Measurements from ENCODE around the gene SLC2A4RG.
"Not testable (repeated sequence)": the region's sequence is repeated elsewhere in the genome, so short reads cannot be mapped to it uniquely, and the experiment has no call there.

The SLC2A4RG gene

DNA sequence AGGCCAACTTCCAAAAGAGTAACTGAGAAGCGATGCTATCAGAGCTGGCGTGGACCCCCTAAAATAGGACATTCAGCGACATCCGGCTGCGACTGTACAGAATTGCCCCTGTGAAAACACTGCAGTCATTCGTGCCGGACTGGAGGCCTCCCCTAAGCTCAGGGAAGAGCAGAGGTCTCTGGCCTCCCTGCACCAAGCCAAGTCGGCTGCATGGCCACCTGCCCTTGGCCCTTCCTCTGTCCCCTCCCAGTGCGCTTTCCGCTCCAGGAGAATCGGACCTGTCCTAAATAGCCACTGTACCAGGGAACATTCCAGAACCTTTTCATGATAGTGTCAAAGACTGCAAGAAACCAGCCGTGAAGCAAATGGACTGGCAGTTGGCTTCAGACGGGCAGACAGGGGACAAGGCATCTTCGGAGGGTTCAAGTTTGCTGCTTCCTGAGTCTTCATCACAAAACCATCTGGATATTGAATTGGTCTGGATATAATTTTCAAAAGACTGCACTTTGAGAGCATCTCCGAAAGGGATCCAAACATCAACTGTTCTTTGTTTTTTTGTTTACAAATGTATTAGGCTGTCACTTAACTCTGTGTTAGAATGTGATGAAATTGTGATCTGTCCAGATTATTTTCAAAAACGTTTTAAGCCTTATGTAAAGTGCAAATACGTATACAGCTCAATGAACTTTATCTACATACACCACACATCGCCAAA, 16.5 kb downstream of the SLC2A4RG start:
- DNase-seq: no peak

DNA sequence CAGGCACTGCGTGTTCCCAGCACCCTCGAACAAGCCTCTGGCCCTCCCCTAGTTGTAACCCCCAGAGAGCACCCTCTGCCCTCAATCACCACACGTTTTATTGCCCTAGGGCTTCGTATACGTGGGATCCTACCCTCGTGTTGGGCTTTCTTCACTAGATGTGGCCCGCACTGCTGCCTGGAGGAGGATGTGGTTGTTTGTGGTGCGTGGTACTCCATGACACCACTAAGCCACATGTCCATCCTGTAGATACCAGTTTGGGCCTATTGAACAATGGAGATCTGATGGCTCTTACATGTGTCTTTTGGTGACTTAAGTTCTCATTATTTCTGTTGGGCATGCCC, 17.0 kb downstream of the SLC2A4RG start:
- no peak for DNase-seq

DNA sequence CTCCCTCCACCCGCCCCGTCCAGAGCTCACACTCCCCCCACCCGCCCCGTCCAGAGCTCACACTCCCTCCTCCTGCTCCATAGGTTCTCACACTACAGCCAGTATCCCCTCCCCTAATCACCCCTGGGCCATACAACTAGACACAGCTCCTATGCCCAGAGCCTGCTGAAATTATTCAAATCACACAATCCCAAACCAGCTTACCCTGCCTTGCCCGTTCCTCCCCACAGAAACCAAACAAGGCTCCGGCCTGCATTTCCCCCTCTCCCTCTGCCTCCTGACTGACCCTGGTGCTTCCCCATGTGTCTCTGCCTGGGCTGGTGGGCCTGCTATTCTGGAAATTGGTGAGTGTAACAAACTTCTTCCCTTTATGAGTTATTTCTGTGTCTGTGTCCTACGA, 18.6 kb downstream of the SLC2A4RG start:
- DNase-seq: no peak

DNA sequence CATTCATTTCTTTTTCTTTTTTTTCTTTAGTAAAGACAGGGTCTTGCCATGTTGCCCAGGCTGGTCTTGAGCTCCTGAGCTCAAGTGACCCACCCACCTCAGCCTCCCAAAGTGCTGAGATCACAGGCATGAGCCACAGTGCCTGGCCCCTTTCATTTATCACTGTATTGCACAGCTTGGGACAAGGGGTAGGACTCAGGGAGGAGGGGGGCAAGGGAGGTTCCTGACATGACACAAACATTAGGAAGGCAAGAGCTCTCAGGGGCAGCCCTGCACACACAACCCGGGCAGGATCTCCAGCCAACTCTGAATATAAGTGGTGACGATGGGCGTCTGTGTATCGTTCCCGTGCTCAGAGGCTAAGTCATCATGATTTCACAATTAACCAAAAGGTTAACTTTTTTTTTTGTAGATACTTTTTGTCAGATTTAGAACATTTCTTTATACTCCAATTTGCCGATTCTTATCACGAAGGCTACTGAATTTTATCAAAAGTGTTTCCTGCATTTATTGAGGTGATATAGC, 19.9 kb downstream of the SLC2A4RG start:
- DNase-seq: no peak

DNA sequence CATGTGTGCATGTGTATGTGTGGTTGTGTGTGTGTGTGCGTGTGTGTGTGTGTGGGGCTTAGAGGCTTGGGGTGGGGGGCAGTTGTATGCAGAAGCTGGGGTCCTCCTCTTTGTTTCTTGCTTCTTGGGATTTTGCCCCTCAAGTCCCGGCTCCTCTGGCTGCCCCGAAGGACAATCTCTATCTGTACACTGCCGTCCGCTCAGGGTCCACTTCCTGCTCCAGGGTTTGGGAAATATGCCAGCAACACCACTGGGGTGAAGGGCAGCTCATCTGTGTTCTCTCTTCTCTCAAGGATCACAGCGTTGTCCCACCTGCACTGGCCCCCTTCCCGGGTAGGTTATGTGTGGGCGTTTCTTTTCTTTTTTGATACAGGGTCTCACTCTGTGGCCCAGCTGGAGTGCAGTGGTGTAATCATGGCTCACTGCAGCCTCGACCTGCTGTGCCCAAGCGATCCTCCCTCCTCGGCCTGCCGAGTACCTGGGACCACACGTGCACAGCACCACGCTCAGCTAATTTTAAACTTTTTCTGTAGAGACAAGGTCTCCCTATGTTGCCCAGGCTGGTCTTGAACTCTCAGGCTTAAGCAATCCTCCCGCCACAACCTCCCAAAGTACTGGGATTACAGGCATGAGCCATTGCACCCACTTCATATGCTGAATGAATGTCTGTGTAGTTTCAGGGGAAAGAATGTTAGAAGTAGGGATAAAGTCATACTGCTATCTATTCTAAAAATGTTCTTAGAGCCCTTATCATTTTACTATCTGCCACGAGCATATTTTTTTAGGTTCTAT, 25.7 kb downstream of the SLC2A4RG start:
- DNase-seq: no peak

DNA sequence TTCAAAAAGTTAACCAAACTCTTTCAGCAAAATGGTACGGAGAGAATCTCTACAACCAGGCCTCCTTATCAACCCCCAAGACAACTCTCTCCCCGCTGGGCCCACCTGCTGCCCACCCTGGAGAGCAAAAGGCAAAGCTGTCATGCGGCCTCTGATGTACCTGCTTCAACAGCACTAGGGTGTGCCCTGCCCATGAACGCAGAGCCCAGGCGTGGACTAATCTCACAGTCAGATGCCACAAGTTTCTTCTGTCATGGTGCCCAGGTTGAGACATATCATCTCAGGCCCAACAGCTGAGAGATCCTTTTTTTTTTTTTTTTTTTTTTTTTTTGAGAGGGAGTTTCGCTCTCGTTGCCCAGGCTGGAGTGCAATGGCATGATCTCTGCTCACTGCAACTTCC, 26.3 kb downstream of the SLC2A4RG start:
- DNase-seq: no peak

DNA sequence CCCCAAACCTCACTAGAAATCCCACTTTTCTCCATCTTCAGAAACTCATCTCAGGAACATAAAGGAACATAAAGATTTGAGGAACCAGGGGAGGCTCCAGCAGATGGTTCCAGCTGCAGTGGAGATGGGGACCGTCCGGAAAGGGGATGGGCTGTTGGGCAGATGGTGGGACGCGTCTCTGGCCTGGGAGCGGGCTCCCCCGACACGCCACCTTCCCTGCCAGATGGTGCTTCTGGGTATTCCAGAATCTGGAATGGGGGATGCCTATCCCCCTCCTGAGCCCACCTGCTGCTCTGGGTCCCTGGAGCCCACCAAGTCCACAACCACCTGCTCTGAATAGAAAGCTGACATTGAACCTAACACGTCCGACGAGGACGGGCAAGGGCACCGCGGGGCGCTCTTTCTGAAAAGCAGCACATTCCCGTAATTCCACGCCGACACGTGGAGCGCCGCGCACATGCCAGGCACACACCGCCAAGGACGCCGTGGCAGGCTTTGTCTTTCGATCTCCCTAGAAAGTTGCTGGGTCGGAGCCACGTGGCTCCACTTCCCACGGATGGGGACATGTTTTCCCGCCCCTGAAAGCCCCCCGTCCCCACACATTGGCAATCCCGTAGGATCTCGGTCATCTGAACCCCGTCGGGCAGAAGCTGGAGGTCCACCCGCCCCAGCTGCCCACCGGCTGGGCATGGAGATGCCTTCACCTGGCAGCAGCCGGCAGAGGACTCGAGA, 27.3 kb downstream of the SLC2A4RG start:
- peak; percentile 69 for DNase-seq

DNA sequence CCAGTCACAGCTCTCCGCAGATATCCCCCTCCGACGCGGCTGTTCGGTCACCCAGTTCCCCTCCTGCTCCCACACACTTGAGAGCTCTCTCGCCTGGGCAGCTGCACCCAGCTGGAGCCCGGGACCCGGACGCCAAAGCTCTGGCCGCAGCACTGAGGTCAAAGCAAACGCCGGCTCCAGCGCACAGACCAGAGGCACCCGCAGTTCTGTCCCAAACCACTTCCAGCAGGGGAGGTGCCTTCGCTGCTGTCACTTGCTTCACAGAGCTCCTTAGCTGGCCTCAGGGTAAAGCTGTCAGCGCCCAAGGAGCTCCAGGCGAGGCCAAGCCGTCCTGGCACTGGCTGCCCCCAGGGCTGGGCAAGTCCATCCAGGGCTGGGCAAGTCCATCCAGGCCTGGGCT, 27.9 kb downstream of the SLC2A4RG start:
- no peak for DNase-seq

DNA sequence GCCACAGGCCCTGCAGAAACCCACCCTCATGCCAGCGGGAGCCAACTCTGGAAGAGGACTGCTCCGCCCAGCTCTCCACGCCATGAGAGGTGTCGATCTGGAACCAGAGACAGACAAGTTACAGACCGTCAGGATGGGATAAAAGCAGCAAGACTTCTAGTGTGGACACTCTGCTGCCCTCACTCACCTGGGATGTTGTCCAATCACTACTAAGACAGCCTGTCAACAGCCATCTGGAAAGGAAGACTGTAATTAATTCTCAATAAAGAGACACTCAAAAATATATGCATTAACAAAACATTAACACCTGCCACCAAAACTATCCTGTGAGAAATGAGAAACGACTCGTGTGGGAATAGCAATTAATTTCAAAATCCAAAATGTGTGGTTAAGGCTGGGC, 28.3 kb downstream of the SLC2A4RG start:
- no peak for DNase-seq

DNA sequence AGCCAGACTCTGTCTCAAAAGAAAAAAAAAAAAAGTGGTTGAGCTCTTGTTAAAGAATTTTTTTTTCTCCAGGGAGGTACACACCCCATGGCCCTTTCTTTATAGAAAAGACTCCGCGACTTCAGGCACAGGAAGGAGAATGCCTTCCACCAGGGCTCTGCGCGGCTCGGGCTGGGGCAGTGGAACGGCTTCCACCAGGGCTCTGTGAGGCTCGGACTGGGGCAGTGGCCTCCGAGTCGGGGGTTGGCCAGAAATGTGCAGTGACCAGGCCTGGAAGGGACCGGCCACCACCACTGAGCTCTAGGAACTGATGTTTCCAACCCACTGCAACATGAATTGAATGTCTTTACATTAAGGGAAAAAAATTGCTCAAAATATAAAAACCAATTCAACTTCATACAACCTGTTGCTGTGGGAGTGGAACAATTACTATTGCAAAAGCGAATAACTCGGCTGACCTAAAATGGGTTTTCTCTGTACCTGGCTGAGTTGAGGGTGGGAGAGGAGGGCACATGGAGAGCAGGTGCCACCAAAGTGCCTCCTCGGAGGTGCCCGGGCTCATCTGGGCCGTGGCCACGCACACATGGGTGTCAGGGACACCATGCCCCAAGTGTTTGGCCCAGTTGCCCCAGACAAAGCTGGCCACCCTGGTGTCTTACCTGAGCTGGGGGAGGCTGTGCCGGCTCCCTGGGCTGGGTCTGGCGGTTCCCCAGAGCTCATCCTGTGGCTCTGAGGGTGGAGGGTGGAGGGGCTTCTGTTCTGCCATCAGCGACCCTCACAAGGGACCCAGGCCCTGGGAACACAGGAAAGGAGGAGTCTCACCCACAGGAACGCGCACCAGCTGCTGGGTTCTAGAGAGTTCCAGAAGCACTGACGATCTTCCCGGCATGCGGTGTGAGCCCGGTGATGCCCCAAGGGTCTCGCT, 29.3 kb downstream of the SLC2A4RG start:
- no peak for DNase-seq

DNA sequence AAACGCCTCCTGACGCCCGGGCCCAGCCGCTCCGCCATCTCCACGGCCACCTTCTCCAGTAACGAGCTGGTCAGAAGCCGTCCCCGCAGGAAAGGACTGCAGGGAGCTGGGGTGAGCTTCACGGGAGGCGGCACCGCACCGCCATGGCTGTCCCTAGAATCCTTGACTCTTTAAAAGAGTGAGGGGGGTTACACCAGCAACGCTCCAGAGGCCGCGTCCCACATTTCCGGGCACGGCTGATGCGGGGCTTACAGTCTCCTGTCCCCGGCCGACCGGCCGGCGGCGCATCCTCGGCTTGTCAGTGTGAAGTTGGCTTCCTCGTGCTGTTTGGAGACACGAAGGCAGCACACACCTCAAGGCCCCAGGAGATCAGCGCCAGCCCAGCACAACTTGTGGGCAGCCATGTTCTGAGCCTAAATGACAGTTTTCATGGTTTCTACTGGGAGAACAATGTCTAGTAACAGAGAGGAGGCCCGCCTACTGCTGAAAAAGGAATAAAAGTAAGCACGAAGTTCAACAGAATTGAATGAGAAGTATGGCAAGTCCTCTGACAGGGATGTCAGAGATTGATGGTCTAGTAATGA, 30.4 kb downstream of the SLC2A4RG start:
- DNase-seq: no peak

DNA sequence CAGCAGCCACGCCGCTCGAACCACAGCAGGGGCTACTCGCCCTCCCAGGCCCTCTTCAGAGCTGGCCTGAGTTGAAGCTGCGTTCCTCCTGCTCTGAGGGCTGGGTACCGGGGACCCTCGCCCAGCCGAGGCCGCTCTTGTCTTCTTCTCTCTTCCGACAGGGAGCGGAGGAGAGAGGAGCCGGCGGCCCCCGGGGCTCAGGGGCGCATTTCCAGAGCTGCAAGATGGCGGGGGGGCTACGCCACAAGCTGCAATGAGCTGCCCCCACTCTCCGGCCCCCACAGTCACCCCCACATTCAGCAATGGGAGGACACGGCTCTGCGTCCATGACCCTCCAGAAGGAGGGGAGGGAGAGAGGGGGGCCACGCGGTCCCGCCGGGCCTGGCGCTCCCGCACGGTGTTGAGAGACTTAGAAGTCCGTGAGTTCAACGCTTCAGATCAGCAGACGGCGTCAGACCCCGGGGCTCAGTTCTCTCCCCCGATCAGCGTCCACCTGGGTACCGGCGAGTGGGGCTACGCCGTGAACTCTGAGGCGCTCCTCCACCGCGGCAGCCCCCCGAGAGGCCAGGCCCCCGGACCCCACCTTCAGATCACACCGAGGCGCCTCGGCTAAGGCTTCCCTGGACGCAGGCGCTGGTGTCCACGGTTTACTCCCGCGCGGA, 31.6 kb downstream of the SLC2A4RG start:
- no peak for DNase-seq

DNA sequence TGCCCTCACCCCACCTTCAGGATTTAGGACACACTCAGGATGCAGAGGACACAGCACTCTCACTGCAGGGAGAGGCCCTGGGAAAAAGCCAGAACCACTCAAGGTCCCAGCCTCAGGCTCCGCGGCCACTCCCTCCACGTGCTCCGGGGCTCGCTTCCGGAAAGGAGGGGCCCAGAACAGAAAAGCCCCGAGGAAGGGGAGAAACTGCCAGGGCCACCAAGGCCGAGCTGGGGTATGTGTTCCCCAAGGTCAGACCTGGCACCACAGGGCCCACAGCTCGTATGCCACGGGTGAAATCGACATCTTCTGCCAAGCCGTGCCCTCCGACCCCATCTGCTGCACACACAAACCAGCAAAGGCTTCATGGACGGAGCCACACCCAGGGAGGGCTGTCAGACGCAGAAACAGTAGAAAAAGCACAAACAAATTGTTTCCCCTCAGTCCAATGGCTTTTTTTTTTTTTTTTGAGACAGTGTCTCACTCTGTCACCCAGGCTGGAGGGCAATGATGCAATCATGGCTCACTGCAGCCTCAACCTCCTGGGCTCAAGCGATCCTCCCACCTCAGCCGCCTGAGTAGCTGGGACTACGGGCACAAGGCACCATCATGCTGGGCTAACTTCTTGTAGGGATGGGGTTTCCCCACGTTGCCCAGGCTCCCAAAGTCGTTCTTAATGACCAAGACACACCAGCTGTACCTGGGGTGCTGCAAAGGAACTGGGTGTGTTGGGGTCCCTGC, 33.4 kb downstream of the SLC2A4RG start:
- no peak for DNase-seq

DNA sequence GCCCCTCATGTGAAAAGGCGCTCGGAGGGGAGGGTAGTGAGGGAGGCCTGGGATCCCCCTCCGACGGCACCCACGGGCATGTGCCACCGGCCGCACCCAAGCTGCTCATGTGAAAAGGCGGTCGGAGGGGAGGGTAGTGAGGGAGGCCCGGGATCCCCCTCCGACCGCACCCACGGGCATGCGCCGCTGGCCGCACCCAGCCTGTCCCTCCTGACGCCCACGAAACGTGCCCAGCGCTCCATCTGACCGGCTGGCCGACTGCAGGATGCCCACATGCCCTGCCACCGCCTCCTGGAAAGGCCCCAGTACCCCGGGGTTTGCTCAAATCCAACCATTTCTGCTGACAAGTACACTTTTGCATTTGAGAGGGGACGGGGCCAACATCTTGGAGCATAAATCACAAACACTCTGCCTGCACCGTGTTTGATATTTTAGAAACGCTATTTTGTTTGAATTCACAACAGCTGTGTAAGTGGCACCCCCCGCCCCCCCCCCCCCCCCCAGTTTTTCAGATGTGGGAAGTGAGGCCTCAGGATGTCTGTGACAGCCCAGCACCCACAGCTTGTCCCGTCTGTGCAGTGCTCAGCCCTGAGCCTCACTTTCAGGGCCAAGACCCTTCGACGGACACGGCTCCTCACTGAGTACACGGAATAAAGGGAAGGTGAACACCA, 34.1 kb downstream of the SLC2A4RG start:
- DNase-seq: no peak

DNA sequence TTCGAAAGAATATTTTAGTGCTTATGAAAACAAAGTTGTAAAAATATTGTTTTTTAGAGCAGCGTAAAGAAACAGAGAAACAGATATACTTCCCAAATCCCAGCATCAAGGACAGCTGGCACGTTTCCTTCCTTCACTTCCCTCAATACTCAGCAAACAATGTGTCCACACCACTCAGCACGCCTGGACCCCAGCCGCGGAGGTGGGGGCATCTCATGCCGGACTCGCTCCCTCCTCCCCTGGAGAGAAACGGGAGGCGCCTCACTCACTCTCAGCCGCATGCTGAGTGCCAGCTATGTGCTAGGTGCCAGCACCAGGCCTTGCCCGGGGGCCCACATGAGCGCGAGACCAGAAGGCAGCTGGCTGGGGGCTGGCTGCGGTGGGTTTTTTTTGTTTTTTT, 34.7 kb downstream of the SLC2A4RG start:
- no peak for DNase-seq

DNA sequence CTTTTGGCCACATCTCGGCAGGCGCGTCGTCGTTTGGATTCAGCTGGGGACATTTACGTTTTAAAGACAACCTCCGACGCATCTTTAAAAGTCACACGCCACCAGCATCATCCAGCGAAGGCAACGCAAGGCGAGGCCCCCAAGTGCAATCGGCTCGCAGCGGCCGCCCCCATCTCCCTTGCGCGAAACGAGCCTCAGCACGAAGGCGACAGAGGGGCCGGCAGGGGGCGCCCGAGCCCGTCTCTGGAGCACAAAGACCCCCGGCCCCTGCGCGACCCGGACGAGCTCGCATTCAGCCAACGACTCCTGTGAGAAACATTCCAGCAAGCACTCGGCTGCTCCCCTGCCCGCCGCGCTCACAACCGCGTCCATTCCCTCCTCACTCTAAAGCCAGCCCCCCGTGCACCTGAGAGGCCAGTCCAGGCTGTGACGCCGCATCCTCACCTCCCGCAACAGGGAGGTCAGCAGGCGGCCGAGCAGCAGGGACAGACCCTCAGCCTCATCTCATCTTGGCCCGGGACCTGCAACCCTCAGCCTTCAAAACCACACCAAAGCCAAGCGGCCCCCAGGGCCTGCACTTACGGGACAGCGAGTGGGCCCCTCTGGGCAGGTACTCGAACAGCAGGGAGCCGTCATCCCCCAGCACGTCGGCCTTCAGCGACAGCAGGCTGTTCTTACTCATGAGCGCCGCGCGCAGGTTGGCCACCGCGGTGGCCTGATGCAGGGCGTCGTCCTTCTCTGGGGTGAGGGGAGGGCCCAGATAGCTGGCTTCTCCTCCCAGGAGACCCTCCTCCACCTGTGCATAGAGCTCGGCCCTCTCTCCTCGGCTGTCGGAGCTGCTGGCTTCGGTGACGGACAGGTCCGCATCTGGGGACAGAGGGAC, 35.8 kb downstream of the SLC2A4RG start:
- no peak for DNase-seq

DNA sequence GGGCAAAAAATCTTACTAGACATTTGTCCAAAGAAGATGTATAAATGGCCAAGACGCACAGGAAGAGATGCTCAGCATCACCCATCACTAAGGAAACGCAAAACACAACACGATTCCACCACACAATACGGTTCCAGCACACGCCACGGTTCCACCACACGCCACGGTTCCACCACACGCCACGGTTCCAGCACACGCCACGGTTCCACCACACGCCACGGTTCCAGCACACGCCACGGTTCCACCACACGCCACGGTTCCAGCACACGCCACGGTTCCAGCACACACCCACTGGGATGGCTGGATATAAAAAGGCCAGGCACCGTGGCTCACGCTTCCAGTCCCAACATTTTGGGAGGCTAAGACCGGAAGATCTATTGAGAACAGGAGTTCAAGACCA, 37.3 kb downstream of the SLC2A4RG start:
- not testable (repeated sequence) for DNase-seq

DNA sequence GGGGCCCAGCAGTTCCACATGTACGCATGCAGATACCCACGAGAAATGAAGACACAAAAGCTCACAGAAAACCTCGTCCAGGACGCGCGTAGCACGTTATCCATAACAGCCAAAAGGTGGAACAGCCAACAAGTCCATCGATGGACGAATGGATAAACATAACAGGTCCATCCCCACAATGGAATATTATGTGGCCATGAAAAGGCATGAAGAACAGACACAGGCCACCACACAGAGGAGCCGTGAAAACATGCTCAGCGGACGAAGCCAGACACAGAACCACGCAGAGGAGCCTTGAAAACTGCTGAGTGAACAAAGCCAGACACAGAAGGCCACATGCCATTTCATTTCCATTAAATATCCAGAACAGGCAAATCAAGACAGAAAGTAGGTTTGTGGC, 38.0 kb downstream of the SLC2A4RG start:
- DNase-seq: no peak

DNA sequence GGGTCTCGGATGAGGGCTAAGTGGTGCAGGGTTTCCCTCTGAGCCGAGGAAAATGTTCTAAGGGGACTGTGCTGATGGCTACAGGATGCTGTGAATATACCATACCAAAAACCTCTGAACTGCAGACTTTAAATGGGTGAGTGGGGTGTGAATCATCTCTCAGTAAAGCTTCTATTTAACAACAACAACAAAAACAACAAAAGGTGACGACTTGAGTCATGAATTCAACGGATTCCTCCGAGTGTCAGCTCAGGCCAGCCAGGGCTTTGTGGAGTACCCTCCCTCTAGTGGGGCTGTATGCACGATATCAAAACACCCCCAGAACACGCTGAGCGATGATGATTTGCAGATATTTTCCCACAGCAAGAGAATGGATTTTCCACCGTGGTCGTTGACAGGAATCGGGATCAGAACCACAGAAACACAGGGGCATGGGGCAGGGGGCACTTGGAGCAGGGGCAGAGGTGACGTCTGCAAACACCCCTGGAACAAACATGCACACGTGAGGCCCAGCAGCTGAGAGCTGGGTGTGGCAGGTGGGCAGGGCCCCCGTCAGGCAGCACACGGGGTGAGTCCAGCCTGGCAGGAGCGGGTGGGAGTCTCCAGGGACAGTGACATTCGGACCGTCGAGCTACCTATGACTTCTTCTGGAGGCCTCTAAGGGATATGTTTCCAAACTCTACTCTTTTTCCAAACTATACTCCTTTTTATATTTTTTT, 38.6 kb downstream of the SLC2A4RG start:
- no peak for DNase-seq

Measured in DMS 273 treated with DMSO at 0.1 percent for 48 hours (cell line).